WTC11 (cell line): ENCODE data around the gene NTRK1. TPM values are rescaled to one million over a fixed set of nuclear protein-coding genes. Genes with fewer than 3 reads are reported as not detected.

ENCODE experiments used
- ATAC-seq: fragments of 200-7000 bp; cut with Tn5 transposase; 2 replicates; pipeline ENCODE4 v1.10.0; 2021; ENCODE audit warnings: mild to moderate bottlenecking, moderate library complexity
- CTCF ChIA-PET: fragments of 300-600 bp; sonication (Branson Sonifier 250); formaldehyde crosslinking; loops from one replicate; lab custom pipeline; 2021; ENCODE audit warnings: antibody characterized with exemption; lab: Charles Lee
- POLR2A ChIA-PET: fragments of 350-600 bp; sonication (Branson Sonifier 250); formaldehyde crosslinking; loops from one replicate; lab custom pipeline; 2021; ENCODE audit warnings: antibody characterized with exemption; lab: Charles Lee
- DNase-seq: peaks from one replicate; pipeline ENCODE4 v3.0.0; 2021; ENCODE audit warnings: low spot score
- H3K27ac Mint-ChIP-seq: 2 replicates; pipeline ENCODE4 v1.8.0; 2021; ENCODE audit warnings: mixed read lengths
- H3K27me3 Mint-ChIP-seq: 2 replicates; pipeline ENCODE4 v1.8.0; 2021; ENCODE audit warnings: low read depth, mild to moderate bottlenecking, moderate library complexity, mixed read lengths
- H3K36me3 Mint-ChIP-seq: 2 replicates; pipeline ENCODE4 v1.8.0; 2021; ENCODE audit warnings: mixed read lengths
- H3K4me1 Mint-ChIP-seq: 2 replicates; pipeline ENCODE4 v1.8.0; 2022; ENCODE audit warnings: mixed read lengths
- H3K4me3 Mint-ChIP-seq: 2 replicates; pipeline ENCODE4 v1.8.0; 2021; ENCODE audit warnings: mild to moderate bottlenecking, moderate library complexity, mixed read lengths
- H3K9me3 Mint-ChIP-seq: 2 replicates; pipeline ENCODE4 v1.8.0; 2021; ENCODE audit warnings: mixed read lengths
- CBFB ChIP-seq: sonication (generic); formaldehyde crosslinking; IDR thresholded peaks from 2 replicates; pipeline ENCODE4 v1.8.1; 2022; ENCODE audit warnings: mild to moderate bottlenecking, low read depth, missing genetic modification reagents
- CREB1 ChIP-seq: sonication (generic); formaldehyde crosslinking; IDR thresholded peaks from 2 replicates; pipeline ENCODE4 v1.8.0; 2023; ENCODE audit warnings: mild to moderate bottlenecking, missing genetic modification reagents
- EMX1 ChIP-seq: fragments of 250-450 bp; sonication (Bioruptor Pico); IDR thresholded peaks from 2 replicates; pipeline ENCODE4 v1.8.0; 2021; ENCODE audit warnings: mild to moderate bottlenecking
- FOXK1 ChIP-seq: sonication (generic); formaldehyde crosslinking; IDR thresholded peaks from 2 replicates; pipeline ENCODE4 v1.8.0; 2022; ENCODE audit warnings: mild to moderate bottlenecking, moderate library complexity, missing genetic modification reagents
- GABPB1 ChIP-seq: sonication (generic); formaldehyde crosslinking; IDR thresholded peaks from 2 replicates; pipeline ENCODE4 v1.8.1; 2023; ENCODE audit warnings: mild to moderate bottlenecking, missing genetic modification reagents
- GTF2I ChIP-seq: fragments of 250-450 bp; sonication (Bioruptor Pico); conservative IDR thresholded peaks from 2 replicates; pipeline ENCODE4 v1.4.0; 2021; ENCODE audit warnings: mild to moderate bottlenecking
- HMGA2 ChIP-seq: fragments of 250-450 bp; sonication (Bioruptor Pico); IDR thresholded peaks from 2 replicates; pipeline ENCODE4 v1.4.0; 2021; ENCODE audit warnings: mild to moderate bottlenecking, moderate library complexity
- NFATC4 ChIP-seq: fragments of 250-450 bp; sonication (Bioruptor Pico); IDR thresholded peaks from 2 replicates; pipeline ENCODE4 v1.9.0; 2021; ENCODE audit warnings: mild to moderate bottlenecking
- PRRX2 ChIP-seq: fragments of 250-450 bp; sonication (Bioruptor Pico); IDR thresholded peaks from 2 replicates; pipeline ENCODE4 v1.8.0; 2021; ENCODE audit warnings: mild to moderate bottlenecking
- SMAD4 ChIP-seq: sonication (generic); formaldehyde crosslinking; IDR thresholded peaks from 2 replicates; pipeline ENCODE4 v1.8.0; 2022; ENCODE audit warnings: mild to moderate bottlenecking, missing genetic modification reagents
- SOX15 ChIP-seq: fragments of 250-450 bp; sonication (Bioruptor Pico); IDR thresholded peaks from 2 replicates; pipeline ENCODE4 v1.9.0; 2021; ENCODE audit warnings: mild to moderate bottlenecking
- ZNF121 ChIP-seq: sonication (generic); formaldehyde crosslinking; IDR thresholded peaks from 2 replicates; pipeline ENCODE4 v1.8.0; 2023; ENCODE audit warnings: missing genetic modification reagents
- ZNF317 ChIP-seq: sonication (generic); formaldehyde crosslinking; IDR thresholded peaks from 2 replicates; pipeline ENCODE4 v1.8.1; 2023; ENCODE audit warnings: low read depth, mild to moderate bottlenecking, moderate library complexity, missing genetic modification reagents, borderline replicate concordance
- ZNF396 ChIP-seq: fragments of 250-450 bp; sonication (Bioruptor Pico); IDR thresholded peaks from 2 replicates; pipeline ENCODE4 v1.8.0; 2021; ENCODE audit warnings: mild to moderate bottlenecking, moderate library complexity, borderline replicate concordance
- total RNA-seq: library from RNA; stranded (reverse); gene quantifications from 3 replicates; pipeline ENCODE4 v1.2.3, GENCODE V29; 2021
- TF ChIP-seq, protein P1 (sequence below): sonication (generic); formaldehyde crosslinking; IDR thresholded peaks from 2 replicates; pipeline ENCODE4 v1.8.1; 2022; ENCODE audit warnings: low read depth, mild to moderate bottlenecking, moderate library complexity, missing genetic modification reagents, borderline replicate concordance
- TF ChIP-seq, protein P2 (sequence below): sonication (generic); formaldehyde crosslinking; IDR thresholded peaks from 2 replicates; pipeline ENCODE4 v1.8.1; 2023; ENCODE audit warnings: mild to moderate bottlenecking, missing genetic modification reagents, borderline replicate concordance
- TF ChIP-seq, protein P3 (sequence below): fragments of 250-450 bp; sonication (Bioruptor Pico); IDR thresholded peaks from 2 replicates; pipeline ENCODE4 v1.9.0; 2021; ENCODE audit warnings: moderate library complexity, mild to moderate bottlenecking, inconsistent platforms, borderline replicate concordance
- TF ChIP-seq, protein P4 (sequence below): sonication (generic); formaldehyde crosslinking; IDR thresholded peaks from 2 replicates; pipeline ENCODE4 v1.8.0; 2023; ENCODE audit warnings: missing genetic modification reagents, mild to moderate bottlenecking, borderline replicate concordance

Gene NTRK1
- total RNA-seq, 1 experiment from 2014 or later, result 0.42 TPM

DNA sequence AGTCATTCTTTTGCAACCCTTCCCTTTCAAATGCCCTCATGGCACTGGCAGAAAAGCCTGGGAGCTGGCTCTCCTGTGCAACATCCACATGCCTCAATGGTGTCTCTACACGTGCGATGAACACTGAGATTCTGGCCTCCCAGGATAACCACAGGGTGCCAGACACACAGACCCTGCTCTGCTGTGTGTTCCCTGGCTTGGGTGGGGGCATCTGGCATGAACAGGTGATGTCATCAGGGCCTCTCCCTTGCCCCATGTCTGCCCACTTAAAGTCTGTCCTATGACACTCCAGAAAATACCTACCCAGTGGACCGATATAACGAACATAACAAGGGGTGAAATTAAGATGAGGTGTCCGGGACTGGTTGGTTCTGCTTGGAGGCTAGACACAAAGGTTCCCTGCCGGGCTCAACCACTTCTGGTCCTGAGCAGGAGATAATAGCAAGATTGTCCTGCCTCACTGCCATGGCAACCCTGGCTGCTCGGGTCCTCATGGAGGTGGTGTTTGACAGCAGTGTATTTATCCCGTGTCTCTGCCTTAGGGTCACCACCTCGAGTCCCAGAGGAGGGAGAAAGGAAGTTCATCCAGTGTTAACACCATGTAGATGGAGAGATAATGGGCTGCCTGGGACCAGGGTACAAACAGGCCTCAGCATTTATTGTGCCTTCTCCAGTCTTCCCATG lies 21.1 kb upstream of the NTRK1 start (continued):
- TF ChIP-seq, protein P1, sequence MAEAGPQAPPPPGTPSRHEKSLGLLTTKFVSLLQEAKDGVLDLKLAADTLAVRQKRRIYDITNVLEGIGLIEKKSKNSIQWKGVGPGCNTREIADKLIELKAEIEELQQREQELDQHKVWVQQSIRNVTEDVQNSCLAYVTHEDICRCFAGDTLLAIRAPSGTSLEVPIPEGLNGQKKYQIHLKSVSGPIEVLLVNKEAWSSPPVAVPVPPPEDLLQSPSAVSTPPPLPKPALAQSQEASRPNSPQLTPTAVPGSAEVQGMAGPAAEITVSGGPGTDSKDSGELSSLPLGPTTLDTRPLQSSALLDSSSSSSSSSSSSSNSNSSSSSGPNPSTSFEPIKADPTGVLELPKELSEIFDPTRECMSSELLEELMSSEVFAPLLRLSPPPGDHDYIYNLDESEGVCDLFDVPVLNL (CRISPR knock-in tag), result no peak
- TF ChIP-seq, all 79 proteins: peak for 0

DNA sequence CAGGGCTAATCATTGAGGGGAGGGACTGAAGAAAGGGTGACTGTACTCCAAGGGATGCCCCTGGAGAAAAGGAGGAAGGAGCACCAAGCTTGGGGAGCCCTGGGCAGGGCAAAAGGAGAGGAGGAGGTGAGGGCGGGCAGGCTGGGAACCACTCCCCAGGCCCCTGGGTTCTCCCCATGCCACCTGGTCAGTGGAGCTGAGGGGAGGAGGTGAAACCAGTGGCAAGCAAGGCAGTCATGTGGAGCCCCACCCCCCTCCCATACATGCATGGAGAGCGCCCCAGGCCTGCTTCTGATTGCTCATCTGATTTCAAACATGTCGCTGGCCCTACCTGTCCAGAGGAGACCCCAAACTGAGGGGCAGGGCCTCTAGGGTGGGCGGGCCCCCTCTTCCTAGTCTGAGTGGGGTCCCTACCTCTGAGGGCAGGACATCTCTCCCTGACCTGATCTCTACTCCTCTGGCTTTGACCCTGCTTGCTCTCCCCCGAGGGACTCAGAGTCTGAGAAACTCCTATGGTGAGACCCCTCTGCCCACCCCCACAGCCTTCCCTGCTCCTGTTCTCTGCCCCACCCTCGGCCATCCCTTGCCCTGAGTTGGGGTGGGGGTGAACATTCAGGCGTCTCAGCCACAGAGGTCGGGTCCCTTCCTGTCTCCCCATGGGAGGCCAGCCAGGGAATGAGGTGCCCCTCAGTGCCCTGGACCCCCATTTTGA lies 20.3 kb upstream of the NTRK1 start:
- DNase-seq, result no peak
- peaks cover 10% of the 10 kb centered on the region for H3K4me1 Mint-ChIP-seq
- CTCF ChIA-PET, result interaction anchor here (0.8 to 6.6 kb wide), 14 partner anchors 8 to 199 kb away, joined by 3 to 177 read pairs (median 12); partner anchors contain the start of genes BCAN, INSRR, LRRC71 and NTRK1
- peaks cover 63% of the 10 kb centered on the region for H3K27me3 Mint-ChIP-seq
- H3K27ac Mint-ChIP-seq, result no peak overlapping the region
- no peaks in the 10 kb centered on the region for H3K9me3 Mint-ChIP-seq
- H3K4me3 Mint-ChIP-seq, result no peak overlapping the region
- TF ChIP-seq, protein P2, sequence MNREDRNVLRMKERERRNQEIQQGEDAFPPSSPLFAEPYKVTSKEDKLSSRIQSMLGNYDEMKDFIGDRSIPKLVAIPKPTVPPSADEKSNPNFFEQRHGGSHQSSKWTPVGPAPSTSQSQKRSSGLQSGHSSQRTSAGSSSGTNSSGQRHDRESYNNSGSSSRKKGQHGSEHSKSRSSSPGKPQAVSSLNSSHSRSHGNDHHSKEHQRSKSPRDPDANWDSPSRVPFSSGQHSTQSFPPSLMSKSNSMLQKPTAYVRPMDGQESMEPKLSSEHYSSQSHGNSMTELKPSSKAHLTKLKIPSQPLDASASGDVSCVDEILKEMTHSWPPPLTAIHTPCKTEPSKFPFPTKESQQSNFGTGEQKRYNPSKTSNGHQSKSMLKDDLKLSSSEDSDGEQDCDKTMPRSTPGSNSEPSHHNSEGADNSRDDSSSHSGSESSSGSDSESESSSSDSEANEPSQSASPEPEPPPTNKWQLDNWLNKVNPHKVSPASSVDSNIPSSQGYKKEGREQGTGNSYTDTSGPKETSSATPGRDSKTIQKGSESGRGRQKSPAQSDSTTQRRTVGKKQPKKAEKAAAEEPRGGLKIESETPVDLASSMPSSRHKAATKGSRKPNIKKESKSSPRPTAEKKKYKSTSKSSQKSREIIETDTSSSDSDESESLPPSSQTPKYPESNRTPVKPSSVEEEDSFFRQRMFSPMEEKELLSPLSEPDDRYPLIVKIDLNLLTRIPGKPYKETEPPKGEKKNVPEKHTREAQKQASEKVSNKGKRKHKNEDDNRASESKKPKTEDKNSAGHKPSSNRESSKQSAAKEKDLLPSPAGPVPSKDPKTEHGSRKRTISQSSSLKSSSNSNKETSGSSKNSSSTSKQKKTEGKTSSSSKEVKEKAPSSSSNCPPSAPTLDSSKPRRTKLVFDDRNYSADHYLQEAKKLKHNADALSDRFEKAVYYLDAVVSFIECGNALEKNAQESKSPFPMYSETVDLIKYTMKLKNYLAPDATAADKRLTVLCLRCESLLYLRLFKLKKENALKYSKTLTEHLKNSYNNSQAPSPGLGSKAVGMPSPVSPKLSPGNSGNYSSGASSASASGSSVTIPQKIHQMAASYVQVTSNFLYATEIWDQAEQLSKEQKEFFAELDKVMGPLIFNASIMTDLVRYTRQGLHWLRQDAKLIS (CRISPR knock-in tag), result no peak
- TF ChIP-seq SOX15 (CRISPR knock-in tag), result no peak
- TF ChIP-seq CBFB (CRISPR knock-in tag), result no peak
- TF ChIP-seq SMAD4 (CRISPR knock-in tag), result no peak
- no peak for TF ChIP-seq CREB1 (CRISPR knock-in tag)
- no peak for TF ChIP-seq GABPB1
- no peak for TF ChIP-seq ZNF396 (CRISPR knock-in tag)
- TF ChIP-seq NFATC4 (CRISPR knock-in tag), result no peak
- TF ChIP-seq FOXK1 (CRISPR knock-in tag), result no peak
- no peak for TF ChIP-seq HMGA2 (CRISPR knock-in tag)
- no peak for TF ChIP-seq PRRX2 (CRISPR knock-in tag)
- no peak for TF ChIP-seq EMX1 (CRISPR knock-in tag)
- no peak for TF ChIP-seq ZNF317 (CRISPR knock-in tag)
- TF ChIP-seq ZNF121, result no peak
- TF ChIP-seq, protein P1 (CRISPR knock-in tag), result no peak
- TF ChIP-seq GTF2I, result no peak
- TF ChIP-seq, protein P3, sequence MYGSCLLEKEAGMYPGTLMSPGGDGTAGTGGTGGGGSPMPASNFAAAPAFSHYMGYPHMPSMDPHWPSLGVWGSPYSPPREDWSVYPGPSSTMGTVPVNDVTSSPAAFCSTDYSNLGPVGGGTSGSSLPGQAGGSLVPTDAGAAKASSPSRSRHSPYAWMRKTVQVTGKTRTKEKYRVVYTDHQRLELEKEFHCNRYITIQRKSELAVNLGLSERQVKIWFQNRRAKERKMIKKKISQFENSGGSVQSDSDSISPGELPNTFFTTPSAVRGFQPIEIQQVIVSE (CRISPR knock-in tag), result no peak
- TF ChIP-seq, protein P4, sequence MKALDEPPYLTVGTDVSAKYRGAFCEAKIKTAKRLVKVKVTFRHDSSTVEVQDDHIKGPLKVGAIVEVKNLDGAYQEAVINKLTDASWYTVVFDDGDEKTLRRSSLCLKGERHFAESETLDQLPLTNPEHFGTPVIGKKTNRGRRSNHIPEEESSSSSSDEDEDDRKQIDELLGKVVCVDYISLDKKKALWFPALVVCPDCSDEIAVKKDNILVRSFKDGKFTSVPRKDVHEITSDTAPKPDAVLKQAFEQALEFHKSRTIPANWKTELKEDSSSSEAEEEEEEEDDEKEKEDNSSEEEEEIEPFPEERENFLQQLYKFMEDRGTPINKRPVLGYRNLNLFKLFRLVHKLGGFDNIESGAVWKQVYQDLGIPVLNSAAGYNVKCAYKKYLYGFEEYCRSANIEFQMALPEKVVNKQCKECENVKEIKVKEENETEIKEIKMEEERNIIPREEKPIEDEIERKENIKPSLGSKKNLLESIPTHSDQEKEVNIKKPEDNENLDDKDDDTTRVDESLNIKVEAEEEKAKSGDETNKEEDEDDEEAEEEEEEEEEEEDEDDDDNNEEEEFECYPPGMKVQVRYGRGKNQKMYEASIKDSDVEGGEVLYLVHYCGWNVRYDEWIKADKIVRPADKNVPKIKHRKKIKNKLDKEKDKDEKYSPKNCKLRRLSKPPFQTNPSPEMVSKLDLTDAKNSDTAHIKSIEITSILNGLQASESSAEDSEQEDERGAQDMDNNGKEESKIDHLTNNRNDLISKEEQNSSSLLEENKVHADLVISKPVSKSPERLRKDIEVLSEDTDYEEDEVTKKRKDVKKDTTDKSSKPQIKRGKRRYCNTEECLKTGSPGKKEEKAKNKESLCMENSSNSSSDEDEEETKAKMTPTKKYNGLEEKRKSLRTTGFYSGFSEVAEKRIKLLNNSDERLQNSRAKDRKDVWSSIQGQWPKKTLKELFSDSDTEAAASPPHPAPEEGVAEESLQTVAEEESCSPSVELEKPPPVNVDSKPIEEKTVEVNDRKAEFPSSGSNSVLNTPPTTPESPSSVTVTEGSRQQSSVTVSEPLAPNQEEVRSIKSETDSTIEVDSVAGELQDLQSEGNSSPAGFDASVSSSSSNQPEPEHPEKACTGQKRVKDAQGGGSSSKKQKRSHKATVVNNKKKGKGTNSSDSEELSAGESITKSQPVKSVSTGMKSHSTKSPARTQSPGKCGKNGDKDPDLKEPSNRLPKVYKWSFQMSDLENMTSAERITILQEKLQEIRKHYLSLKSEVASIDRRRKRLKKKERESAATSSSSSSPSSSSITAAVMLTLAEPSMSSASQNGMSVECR (CRISPR knock-in tag), result no peak
- POLR2A ChIA-PET, result no interaction called here
- H3K36me3 Mint-ChIP-seq, result no peaks in the 10 kb centered on the region
- no peak for ATAC-seq
